HEK293T (cell line): ENCODE measurements around the gene ADIG.

Experiments
- CTCF ChIA-PET: fragments of 350-600 bp; formaldehyde crosslinking; extraction: SDS; loops from one replicate; lab custom pipeline; 2021; ENCODE audit warnings: antibody characterized with exemption, inconsistent platforms; lab: Yijun Ruan, JAX
- POLR2A ChIA-PET: fragments of 350-600 bp; formaldehyde crosslinking; extraction: SDS; loops from one replicate; lab custom pipeline; 2020; ENCODE audit warnings: antibody characterized with exemption, inconsistent platforms; lab: Yijun Ruan, JAX
- DNase-seq: peaks from one replicate; pipeline ENCODE4 v3.0.0; 2012; ENCODE audit warnings: mixed read lengths; ENCODE audit errors: extremely low spot score
- ARNT ChIP-seq: fragments of 450-650 bp; IDR thresholded peaks from 2 replicates; pipeline ENCODE4 v1.6.1; 2017; ENCODE audit warnings: mild to moderate bottlenecking
- BHLHE40 ChIP-seq: fragments of 450-650 bp; IDR thresholded peaks from 2 replicates; pipeline ENCODE4 v1.6.1; 2016; ENCODE audit warnings: mild to moderate bottlenecking, moderate library complexity, borderline replicate concordance
- CTBP1 ChIP-seq: fragments of 450-650 bp; IDR thresholded peaks from 2 replicates; pipeline ENCODE4 v1.6.1; 2016; ENCODE audit warnings: borderline replicate concordance
- ELF4 ChIP-seq: fragments of 450-650 bp; IDR thresholded peaks from 2 replicates; pipeline ENCODE4 v1.6.1; 2017; ENCODE audit warnings: antibody characterized with exemption
- FOXA1 ChIP-seq: fragments of 450-650 bp; IDR thresholded peaks from 2 replicates; pipeline ENCODE4 v1.6.1; 2016; ENCODE audit warnings: mild to moderate bottlenecking
- FOXK2 ChIP-seq: fragments of 450-650 bp; IDR thresholded peaks from 2 replicates; pipeline ENCODE4 v1.6.1; 2016; ENCODE audit warnings: mild to moderate bottlenecking
- FOXM1 ChIP-seq: fragments of 450-650 bp; IDR thresholded peaks from 2 replicates; pipeline ENCODE4 v1.6.1; 2017; ENCODE audit warnings: mild to moderate bottlenecking, borderline replicate concordance
- HDGF ChIP-seq: fragments of 450-650 bp; IDR thresholded peaks from 2 replicates; pipeline ENCODE4 v1.6.1; 2017; ENCODE audit warnings: antibody characterized with exemption, borderline replicate concordance
- L3MBTL2 ChIP-seq: fragments of 450-650 bp; conservative IDR thresholded peaks from 2 replicates; pipeline ENCODE4 v1.6.1; 2016; ENCODE audit warnings: mild to moderate bottlenecking
- LEF1 ChIP-seq: fragments of 450-650 bp; IDR thresholded peaks from 2 replicates; pipeline ENCODE4 v1.6.1; 2017; ENCODE audit warnings: mild to moderate bottlenecking, borderline replicate concordance
- NFRKB ChIP-seq: fragments of 450-650 bp; IDR thresholded peaks from 2 replicates; pipeline ENCODE4 v1.6.1; 2016; ENCODE audit warnings: mild to moderate bottlenecking, moderate library complexity
- PKNOX1 ChIP-seq: fragments of 450-650 bp; IDR thresholded peaks from 2 replicates; pipeline ENCODE4 v1.6.1; 2016
- SP1 ChIP-seq: fragments of 450-650 bp; IDR thresholded peaks from 2 replicates; pipeline ENCODE4 v1.6.1; 2017
- SUZ12 ChIP-seq: fragments of 450-650 bp; IDR thresholded peaks from 2 replicates; pipeline ENCODE4 v1.6.1; 2016; ENCODE audit warnings: mild to moderate bottlenecking
- TARDBP ChIP-seq: fragments of 450-650 bp; IDR thresholded peaks from 2 replicates; pipeline ENCODE4 v1.6.1; 2016
- ZNF384 ChIP-seq: fragments of 450-650 bp; IDR thresholded peaks from 2 replicates; pipeline ENCODE4 v1.6.1; 2016

Gene ADIG

DNA sequence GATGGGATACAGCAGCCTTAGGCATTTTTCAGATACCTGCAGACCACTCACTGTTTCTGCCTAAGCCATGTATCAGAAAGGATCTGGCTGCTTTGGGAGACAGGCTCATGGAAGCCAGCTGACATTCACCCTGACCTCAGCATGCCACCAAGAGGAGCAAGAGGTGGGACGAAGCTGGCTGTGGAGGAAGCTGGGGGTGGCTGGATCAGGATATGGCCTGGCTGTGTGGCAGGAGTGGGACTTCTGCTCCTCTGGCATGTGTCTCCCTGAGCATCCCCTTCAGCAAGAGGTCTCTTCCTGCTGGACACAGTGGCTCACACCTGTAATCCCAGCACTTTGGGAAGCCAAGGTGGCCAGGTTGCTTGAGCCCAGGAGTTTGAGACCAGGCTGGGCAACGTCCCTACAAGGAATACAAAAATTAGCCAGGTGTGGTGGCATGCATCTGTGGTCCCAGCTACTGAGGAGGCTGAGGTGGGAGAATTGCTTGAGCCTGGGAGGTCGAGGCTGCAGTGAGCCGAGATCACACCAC lies 897 bp downstream of the ADIG start:
- CTCF ChIA-PET: no interaction called here
- no peak for DNase-seq
- POLR2A ChIA-PET: no interaction called here
- TF ChIP-seq ZNF384 (no peak), ELF4 (no peak), HDGF (no peak), PKNOX1 (no peak), BHLHE40 (no peak), TARDBP (no peak), FOXM1 (no peak), SUZ12 (no peak), SP1 (no peak), FOXK2 (no peak), FOXA1 (no peak), LEF1 (no peak), ARNT (no peak), L3MBTL2 (no peak)

DNA sequence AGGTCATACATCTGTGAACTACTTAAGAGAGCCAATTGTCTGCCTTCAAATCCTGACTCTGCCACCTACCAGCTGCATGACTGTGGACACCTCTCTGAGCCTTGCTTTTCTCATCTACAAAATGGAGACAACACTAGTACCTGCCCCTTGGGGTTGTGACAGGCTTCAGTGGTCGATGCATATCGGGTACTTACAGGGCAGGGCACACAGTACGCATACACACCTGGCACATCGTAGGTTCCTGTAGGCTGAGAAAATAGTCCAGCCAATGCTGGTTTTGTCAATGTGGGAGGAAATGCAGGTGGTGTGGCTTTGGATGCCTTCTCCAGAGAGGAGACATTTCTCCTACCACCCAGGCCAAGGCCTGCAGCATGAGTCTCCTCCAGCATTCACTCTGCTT lies 2.3 kb downstream of the ADIG start:
- TF ChIP-seq SP1 (no peak), NFRKB (no peak), FOXK2 (no peak), FOXM1 (no peak), FOXA1 (no peak), HDGF (no peak), TARDBP (no peak), LEF1 (no peak), ZNF384 (no peak), CTBP1 (no peak), PKNOX1 (no peak), ARNT (no peak), SUZ12 (no peak), ELF4 (no peak), BHLHE40 (no peak), L3MBTL2 (no peak)
- POLR2A ChIA-PET: no interaction called here
- CTCF ChIA-PET: no interaction called here
- DNase-seq: no peak

DNA sequence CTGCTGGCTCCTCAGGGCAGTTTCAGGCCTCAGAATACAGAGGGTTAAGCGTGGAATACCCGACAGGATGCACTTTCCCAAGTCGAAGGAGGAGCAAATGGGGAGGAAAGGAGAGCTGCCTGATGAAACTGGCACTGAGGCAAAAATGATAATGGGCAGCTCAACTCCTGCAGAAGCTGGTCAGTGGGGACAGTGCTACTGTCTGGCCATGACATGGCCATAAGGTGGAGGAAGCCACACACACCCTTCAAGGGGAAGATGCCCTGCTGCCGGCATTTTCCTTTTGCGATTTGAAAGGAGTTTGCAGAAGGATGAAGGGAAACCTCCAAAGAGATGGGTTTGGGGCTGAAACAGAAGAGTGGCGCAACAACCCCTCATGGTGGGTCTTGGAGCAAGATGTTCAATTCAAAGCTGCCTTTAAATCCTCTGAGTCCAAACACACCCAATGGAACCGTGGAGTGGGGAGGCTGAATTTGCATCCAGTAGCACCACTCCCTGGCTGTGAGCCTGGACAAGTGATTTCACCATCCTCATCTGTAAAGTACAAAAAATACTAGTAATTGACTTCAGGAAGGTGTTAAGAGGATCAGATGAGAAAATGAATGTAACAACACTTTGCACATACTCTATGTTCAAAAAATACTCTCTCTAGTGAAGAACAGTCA lies 3.2 kb downstream of the ADIG start:
- ChIA-PET CTCF (no interaction called here), POLR2A (no interaction called here)
- TF ChIP-seq L3MBTL2 (no peak), SUZ12 (no peak), NFRKB (no peak), FOXM1 (no peak), FOXK2 (no peak), PKNOX1 (no peak), HDGF (no peak), FOXA1 (no peak), ZNF384 (no peak)
- DNase-seq: no peak

GRCh38 chr20:38585404-38586180 lies 4.6 kb downstream of the ADIG start:
- ChIA-PET POLR2A (no interaction called here), CTCF (no interaction called here)
- DNase-seq: no peak
- no peak for TF ChIP-seq NFRKB
- TF ChIP-seq LEF1: no peak
- TF ChIP-seq SP1: no peak
- TF ChIP-seq FOXA1: no peak
- TF ChIP-seq BHLHE40: no peak
- no peak for TF ChIP-seq SUZ12
- no peak for TF ChIP-seq ELF4
- no peak for TF ChIP-seq ARNT
- no peak for TF ChIP-seq L3MBTL2
- no peak for TF ChIP-seq FOXM1
- no peak for TF ChIP-seq ZNF384
- TF ChIP-seq CTBP1: no peak
- TF ChIP-seq FOXK2: no peak
- TF ChIP-seq HDGF: no peak
- TF ChIP-seq PKNOX1: no peak
- no peak for TF ChIP-seq TARDBP

DNA sequence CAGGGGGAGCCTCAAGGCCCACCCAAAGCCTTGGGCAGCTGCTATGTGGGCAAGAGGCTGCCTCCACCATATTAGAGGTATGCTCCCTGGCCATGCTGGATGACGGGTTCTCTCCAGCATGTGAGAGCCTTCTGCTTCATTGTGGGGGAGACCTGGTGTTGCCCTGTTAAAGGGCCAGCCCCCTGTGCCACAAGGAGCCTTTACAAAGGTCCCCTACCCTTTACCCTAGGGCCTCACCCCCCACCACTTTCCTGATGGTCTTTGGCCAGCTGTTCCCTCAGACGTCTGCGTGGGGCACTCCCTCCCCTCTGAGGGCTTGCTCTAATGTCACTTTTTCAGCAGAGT lies 5.2 kb downstream of the ADIG start:
- CTCF ChIA-PET: no interaction called here
- TF ChIP-seq SUZ12: no peak
- TF ChIP-seq FOXK2: no peak
- no peak for TF ChIP-seq NFRKB
- no peak for TF ChIP-seq BHLHE40
- no peak for TF ChIP-seq HDGF
- no peak for TF ChIP-seq PKNOX1
- TF ChIP-seq SP1: no peak
- DNase-seq: no peak
- POLR2A ChIA-PET: no interaction called here
